Cardiac fibroblast (primary cell): ENCODE results near the gene CST7.
"Not testable (repeated sequence)": the region's sequence is repeated elsewhere in the genome, so short reads cannot be mapped to it uniquely, and the experiment has no call there.

Experiments
- DNase-seq, 2 donors: peaks; one replicate each; pipeline versions ENCODE4 v3.0.0 to v3.0.0-alpha.2; 2010; ENCODE audit warnings: low read depth in 2 of 2
- H3K4me3 ChIP-seq, 2 donors: replicated peaks in 1 of 2; 1 replicate in 1 of 2; 2 replicates in 1 of 2; pipeline ENCODE4 v1.5.1; 2011; ENCODE audit warnings: low read depth in 2 of 2, low read length in 2 of 2, mild to moderate bottlenecking in 2 of 2, moderate library complexity in 1 of 2
- CTCF ChIP-seq: IDR thresholded peaks from one replicate; pipeline ENCODE4 v1.5.1; 2011; ENCODE audit warnings: low read depth, mild to moderate bottlenecking, low read length, inconsistent platforms

The CST7 gene

GRCh38 chr20:24996449-24997377, 47.6 kb downstream of the CST7 start:
- H3K4me3 ChIP-seq = no peak overlapping the region
- DNase-seq = no peak
- TF ChIP-seq CTCF = no peak

- H3K4me3 ChIP-seq = no peak overlapping the region
- no peak for DNase-seq
- no peak for TF ChIP-seq CTCF
Measured at GRCh38 chr20:24998121-24998520, 49.1 kb downstream of the CST7 start.

GRCh38 chr20:24998631-24999445, 49.8 kb downstream of the CST7 start:
- peak in 1 of 2 donors; percentile 37 for DNase-seq
- H3K4me3 ChIP-seq = no peak overlapping the region
- no peak for TF ChIP-seq CTCF

- no peak for TF ChIP-seq CTCF
- DNase-seq = no peak
- H3K4me3 ChIP-seq = no peak overlapping the region
Measured at GRCh38 chr20:24999568-24999967, 50.5 kb downstream of the CST7 start.

GRCh38 chr20:25000268-25000801, 51.3 kb downstream of the CST7 start:
- H3K4me3 ChIP-seq = no peak overlapping the region
- DNase-seq = peak; percentile 88 to 95
- TF ChIP-seq CTCF = peak; percentile 28

- not testable (repeated sequence) for DNase-seq, H3K4me3 ChIP-seq
Measured at GRCh38 chr20:25001323-25001722, 52.3 kb downstream of the CST7 start.

- no peak for TF ChIP-seq CTCF
- no peak overlapping the region for H3K4me3 ChIP-seq
- DNase-seq = no peak
Measured at GRCh38 chr20:25003002-25003401, 53.9 kb downstream of the CST7 start.
